GM10847 (cell line): ENCODE data around the gene SELENOT.
A peak's percentile ranks its signal among the peaks of the same experiment; 100 is the strongest.

Experiments
- POLR2A ChIP-seq: IDR thresholded peaks from 2 replicates; pipeline ENCODE4 v1.6.1; 2011; ENCODE audit not compliant: insufficient read length; ENCODE audit errors: extremely low read depth

Gene SELENOT

DNA sequence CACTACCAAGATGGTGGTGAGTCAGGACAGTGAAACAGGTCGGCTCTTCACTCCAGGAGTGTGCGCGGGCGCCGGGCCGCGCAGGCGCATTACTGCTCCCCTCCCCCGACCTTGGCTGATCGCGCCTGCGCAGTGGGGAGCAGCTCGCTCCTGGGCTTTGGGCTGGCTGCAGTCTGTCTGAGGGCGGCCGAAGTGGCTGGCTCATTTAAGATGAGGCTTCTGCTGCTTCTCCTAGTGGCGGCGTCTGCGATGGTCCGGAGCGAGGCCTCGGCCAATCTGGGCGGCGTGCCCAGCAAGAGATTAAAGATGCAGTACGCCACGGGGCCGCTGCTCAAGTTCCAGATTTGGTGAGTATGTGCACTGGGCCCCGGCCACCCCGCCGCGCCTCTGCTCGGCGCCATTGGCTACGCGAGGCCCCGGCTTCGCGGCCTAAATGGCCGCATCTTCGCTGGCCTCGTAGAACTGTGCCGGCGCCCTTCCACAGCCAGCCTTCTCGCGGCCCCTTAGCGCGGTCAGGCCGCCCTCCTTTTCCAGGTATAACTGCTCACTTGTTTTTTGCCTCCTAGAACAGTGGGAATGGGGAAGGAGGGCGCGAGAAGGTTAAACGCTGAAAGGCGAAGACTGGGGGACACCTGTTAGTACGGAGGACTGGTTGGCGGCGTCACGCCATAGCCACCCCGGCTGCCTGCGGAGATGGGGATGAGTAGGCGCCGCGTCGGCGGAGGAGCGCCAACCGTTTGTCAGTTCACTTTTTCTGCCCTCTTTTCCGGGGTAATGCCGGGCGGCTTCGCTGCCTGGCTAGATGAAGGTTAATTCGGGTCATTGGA lies at the start of gene SELENOT:
TSS of gene SELENOT (plus strand) at position 169 of the 827 bp plus-strand sequence. CDS start at position 211, 42 bp downstream.
- peak; percentile 98 for TF ChIP-seq POLR2A

DNA sequence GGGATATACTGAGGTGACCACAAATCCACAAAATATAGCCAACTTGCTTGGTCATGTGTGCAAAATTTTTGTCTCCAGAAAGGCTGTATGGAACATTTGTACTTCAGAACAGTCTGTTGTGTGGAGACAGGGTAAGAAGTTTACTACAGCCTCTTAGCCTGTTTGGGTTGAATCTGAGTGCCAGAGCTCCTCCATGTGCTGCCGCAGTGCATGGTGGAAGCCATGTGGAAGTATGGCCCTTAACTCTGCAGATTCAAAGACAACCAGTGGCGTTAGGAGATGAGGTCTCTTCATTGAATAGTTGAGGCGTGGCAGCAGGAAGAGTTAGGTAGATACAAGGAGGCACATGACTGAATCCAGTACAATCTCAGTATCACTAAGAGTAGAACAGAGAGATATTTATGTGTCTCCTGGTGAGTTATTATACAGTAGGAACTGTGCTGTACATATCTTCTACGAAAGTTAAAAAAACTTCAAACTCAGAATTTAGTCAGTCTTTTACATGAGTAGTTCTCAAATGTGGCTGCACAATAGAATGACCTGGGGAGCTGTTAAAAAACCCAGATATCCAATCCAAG lies 47.2 kb upstream of the SELENOT start:
- no peak for TF ChIP-seq POLR2A

DNA sequence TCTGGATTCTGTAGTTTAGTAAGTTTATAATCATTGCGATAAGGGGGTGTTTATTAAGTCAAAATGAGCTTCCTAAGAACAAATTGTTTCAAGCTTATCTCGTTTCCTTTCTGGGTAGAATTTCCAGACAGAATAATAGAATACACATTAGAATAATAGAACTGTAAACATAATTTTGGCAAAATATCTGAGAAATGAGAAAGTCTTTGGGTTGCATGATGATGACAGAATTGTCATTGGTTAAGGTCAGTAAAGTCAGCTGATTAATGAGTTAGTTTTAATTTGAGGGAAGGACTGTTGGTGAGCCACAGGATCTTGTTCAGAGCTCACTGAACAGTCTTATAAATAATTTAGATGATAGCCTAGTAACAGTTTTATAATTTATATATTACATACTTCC lies 46.3 kb upstream of the SELENOT start:
- TF ChIP-seq POLR2A, result no peak

GRCh38 chr3:150557725-150558124 lies 45.4 kb upstream of the SELENOT start:
- TF ChIP-seq POLR2A, result no peak

GRCh38 chr3:150564243-150564642 lies 38.9 kb upstream of the SELENOT start:
- TF ChIP-seq POLR2A, result no peak

- TF ChIP-seq POLR2A, result no peak
Measured at GRCh38 chr3:150567328-150567727, 35.8 kb upstream of the SELENOT start.

DNA sequence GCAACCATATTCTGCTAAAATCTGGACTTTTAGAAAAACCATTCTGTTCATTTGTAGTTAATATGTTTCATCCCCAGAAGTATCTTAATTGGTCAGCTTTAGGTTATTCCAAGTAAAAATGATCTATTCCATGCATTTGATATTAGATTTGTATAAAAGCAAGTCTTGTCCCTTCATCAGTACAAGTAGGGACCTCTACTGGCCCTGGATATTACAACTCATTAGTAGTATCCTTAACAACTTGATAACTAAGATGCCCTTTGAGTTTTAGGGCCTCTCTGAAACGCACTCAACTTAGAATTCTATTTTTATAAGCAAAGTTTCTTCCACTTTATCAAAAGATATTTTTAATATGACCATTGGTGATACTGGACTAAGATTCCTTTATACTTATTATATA lies 25.3 kb upstream of the SELENOT start:
- no peak for TF ChIP-seq POLR2A

- TF ChIP-seq POLR2A, result no peak
Measured at GRCh38 chr3:150581174-150581573, 21.9 kb upstream of the SELENOT start.

DNA sequence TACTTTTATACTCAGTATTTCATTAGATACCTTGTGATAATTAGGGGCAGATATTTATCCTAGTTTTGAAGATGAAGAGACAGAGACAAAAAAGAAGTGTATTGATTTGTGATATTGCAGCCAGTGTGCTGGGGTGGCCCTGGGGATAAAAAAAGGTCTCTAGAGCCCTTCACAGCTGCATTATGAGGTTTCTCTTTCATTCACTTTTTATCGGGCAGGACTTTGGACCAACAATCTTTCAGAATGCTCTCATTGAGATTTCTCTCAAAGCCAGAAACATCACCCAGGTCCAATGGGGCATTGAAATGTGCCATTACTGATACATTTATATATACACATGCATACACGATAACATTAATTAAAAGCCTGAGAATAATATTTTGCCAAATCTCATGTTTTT lies 20.5 kb upstream of the SELENOT start:
- TF ChIP-seq POLR2A, result no peak

- no peak for TF ChIP-seq POLR2A
Measured at GRCh38 chr3:150583028-150583427, 20.1 kb upstream of the SELENOT start.

- TF ChIP-seq POLR2A, result no peak
Measured at GRCh38 chr3:150588027-150588830, 14.9 kb upstream of the SELENOT start.

DNA sequence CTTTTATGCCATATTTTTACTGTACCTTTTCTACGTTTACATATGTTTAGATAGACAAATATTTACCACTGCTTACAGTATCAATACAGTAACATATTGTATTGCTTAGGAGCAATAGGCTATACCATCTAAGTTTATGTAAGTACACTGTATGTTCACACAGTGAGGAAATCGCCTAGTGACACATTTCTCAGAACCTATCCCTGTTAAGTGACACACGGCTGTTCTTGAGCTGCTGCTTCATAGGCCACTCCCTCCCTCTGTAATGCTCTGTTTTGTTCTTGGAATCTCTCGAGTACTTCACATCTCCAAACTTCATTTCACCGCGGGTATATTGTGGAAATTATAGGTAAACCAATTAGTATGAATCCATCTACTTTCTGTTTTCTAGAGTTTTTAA lies 13.4 kb upstream of the SELENOT start:
- no peak for TF ChIP-seq POLR2A

- TF ChIP-seq POLR2A, result no peak
Measured at GRCh38 chr3:150594150-150594549, 9.0 kb upstream of the SELENOT start.

DNA sequence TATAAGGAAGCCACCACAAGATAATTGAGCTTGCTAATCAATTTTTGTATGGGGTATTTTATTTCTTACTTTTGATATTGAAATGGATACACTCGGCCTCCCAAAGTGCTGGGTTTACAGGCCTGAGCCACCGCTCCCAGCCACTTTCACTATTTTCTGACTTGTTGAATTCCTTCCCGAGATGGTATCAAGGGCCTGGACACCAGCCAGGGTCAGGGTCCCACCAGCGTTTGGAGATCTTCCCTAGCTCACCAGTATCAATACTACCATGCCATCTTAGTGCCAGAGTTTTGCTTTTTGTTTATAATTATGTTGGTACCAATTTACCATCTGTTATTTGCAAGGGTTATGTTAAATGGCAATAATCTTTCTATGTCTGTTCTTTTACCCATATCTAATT lies 5.5 kb upstream of the SELENOT start:
- TF ChIP-seq POLR2A, result no peak

GRCh38 chr3:150599611-150600297 lies 3.4 kb upstream of the SELENOT start:
- no peak for TF ChIP-seq POLR2A
